Measurements from ENCODE around the gene HECTD4.

Gene HECTD4

DNA sequence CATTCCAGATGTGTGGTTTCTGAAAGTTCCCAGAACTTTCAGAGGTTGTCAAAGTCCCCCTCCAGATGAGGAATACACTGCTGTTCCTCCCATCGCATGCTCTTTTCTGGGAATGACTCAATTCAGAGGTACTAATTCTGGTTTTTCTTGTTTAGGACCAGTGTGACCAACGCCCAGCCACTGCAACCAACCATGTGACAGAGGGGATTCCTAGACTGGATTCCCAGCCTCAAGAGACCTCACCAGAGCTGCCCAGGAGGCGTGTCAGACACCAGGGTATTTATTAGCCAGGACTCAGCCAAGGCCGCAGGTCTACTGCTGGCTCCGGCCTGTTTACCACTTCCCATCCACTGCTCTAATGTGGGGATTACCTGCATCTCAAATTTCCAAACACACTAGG is 232.6 kb downstream of the HECTD4 start:
- TF ChIP-seq CTCF (conservative IDR thresholded peaks at IDR 0.05) = no peak
- TF ChIP-seq ZFX (IDR thresholded peaks at IDR 0.05) = no peak
- no peak overlapping the region for H3K27ac ChIP-seq

- H3K27ac ChIP-seq = no peak overlapping the region
- TF ChIP-seq CTCF (conservative IDR thresholded peaks at IDR 0.05) (no peak), ZFX (IDR thresholded peaks at IDR 0.05) (no peak)
These were observed 234.2 kb downstream of the HECTD4 start for GRCh38 chr12:112148031-112148513.

GRCh38 chr12:112146123-112146522 is 236.1 kb downstream of the HECTD4 start:
- no peak overlapping the region for H3K27ac ChIP-seq

DNA sequence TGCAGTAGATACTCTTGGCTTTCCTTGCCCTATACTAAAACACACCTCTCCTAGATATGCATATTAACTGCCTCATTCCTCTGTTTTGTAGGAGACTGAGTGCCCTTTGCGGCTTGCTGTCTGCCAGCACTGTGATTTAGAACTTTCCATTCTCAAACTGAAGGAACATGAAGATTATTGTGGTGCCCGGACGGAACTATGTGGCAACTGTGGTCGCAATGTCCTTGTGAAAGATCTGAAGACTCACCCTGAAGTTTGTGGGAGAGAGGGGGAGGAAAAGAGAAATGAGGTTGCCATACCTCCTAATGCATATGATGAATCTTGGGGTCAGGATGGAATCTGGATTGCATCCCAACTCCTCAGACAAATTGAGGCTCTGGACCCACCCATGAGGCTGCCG is 241.5 kb downstream of the HECTD4 start:
- TF ChIP-seq ZFX (IDR thresholded peaks at IDR 0.05) = no peak
- TF ChIP-seq CTCF (conservative IDR thresholded peaks at IDR 0.05) = no peak
- no peak overlapping the region for H3K27ac ChIP-seq

More at GRCh38 chr12:112146123-112146522, 236.1 kb downstream of the HECTD4 start:
- TF ChIP-seq ZFX (IDR thresholded peaks at IDR 0.05) (no peak), CTCF (conservative IDR thresholded peaks at IDR 0.05) (no peak)

GRCh38 chr12:112134731-112135130 is 247.5 kb downstream of the HECTD4 start:
- peak overlapping the region; percentile 67 for H3K27ac ChIP-seq
- TF ChIP-seq CTCF (conservative IDR thresholded peaks at IDR 0.05) (no peak), ZFX (IDR thresholded peaks at IDR 0.05) (no peak)

GRCh38 chr12:112133418-112133817 is 248.8 kb downstream of the HECTD4 start:
- no peak overlapping the region; the same call in 1 of the 2 replicates for H3K27ac ChIP-seq
- no peak for TF ChIP-seq ZFX (IDR thresholded peaks at IDR 0.05)
- no peak for TF ChIP-seq CTCF (conservative IDR thresholded peaks at IDR 0.05)

GRCh38 chr12:112131686-112132085 is 250.5 kb downstream of the HECTD4 start:
- H3K27ac ChIP-seq = no peak overlapping the region
- no peak for TF ChIP-seq CTCF (conservative IDR thresholded peaks at IDR 0.05)
- TF ChIP-seq ZFX (IDR thresholded peaks at IDR 0.05) = no peak
